Activated CD4-positive, CD25-positive, alpha-beta regulatory T cell (primary cell): ENCODE results near the gene FGF14.
A peak's percentile ranks its signal among the peaks of the same experiment; 100 is the strongest.

Experiments used
- DNase-seq, 4 experiments: peaks; one replicate each; lab custom pipeline; 2025; lab: John Stamatoyannopoulos, UW

Gene FGF14

GRCh38 chr13:102401766-102402165 lies at the start of gene FGF14:
Gene FGF14, minus strand, starts transcription at chr13:102402048.
- DNase-seq = no peak

GRCh38 chr13:102443249-102443648 lies 41.4 kb upstream of the FGF14 start:
- DNase-seq = no peak

GRCh38 chr13:102441085-102441484 lies 39.2 kb upstream of the FGF14 start:
- DNase-seq = no peak

GRCh38 chr13:102440259-102440936 lies 38.5 kb upstream of the FGF14 start:
- DNase-seq = no peak

GRCh38 chr13:102422690-102423089 lies 20.8 kb upstream of the FGF14 start:
- DNase-seq = no peak

GRCh38 chr13:102405499-102406100 lies 3.8 kb upstream of the FGF14 start:
- no peak for DNase-seq

- no peak for DNase-seq
Measured at GRCh38 chr13:102402290-102402689, 442 bp upstream of the FGF14 start.

GRCh38 chr13:102401265-102401664 lies 583 bp downstream of the FGF14 start:
- no peak for DNase-seq

- no peak for DNase-seq
Measured at GRCh38 chr13:102400675-102401145, 1.1 kb downstream of the FGF14 start.

- DNase-seq = no peak
Measured at GRCh38 chr13:102399791-102400674, 1.8 kb downstream of the FGF14 start.

- DNase-seq = no peak
Measured at GRCh38 chr13:102395939-102396338, 5.9 kb downstream of the FGF14 start.

- DNase-seq = no peak
Measured at GRCh38 chr13:102395174-102395573, 6.7 kb downstream of the FGF14 start.

GRCh38 chr13:102394158-102395053 lies 7.4 kb downstream of the FGF14 start:
- DNase-seq = peak; percentile 87 to 94 (median 91)

GRCh38 chr13:102392481-102393209 lies 9.2 kb downstream of the FGF14 start:
- no peak for DNase-seq

- DNase-seq = no peak
Measured at GRCh38 chr13:102386461-102386860, 15.4 kb downstream of the FGF14 start.

- no peak for DNase-seq
Measured at GRCh38 chr13:102380012-102380411, 21.8 kb downstream of the FGF14 start.

- no peak for DNase-seq
Measured at GRCh38 chr13:102376318-102376717, 25.5 kb downstream of the FGF14 start.

- no peak for DNase-seq
Measured at GRCh38 chr13:102374726-102375125, 27.1 kb downstream of the FGF14 start.

GRCh38 chr13:102374233-102374632 lies 27.6 kb downstream of the FGF14 start:
- DNase-seq = no peak

- no peak for DNase-seq
Measured at GRCh38 chr13:102373221-102373620, 28.6 kb downstream of the FGF14 start.

GRCh38 chr13:102369302-102369701 lies 32.5 kb downstream of the FGF14 start:
- DNase-seq = no peak
